ENCODE results near the gene PLXNB3.
"Not testable (repeated sequence)": the region's sequence is repeated elsewhere in the genome, so short reads cannot be mapped to it uniquely, and the experiment has no call there.

DNA sequence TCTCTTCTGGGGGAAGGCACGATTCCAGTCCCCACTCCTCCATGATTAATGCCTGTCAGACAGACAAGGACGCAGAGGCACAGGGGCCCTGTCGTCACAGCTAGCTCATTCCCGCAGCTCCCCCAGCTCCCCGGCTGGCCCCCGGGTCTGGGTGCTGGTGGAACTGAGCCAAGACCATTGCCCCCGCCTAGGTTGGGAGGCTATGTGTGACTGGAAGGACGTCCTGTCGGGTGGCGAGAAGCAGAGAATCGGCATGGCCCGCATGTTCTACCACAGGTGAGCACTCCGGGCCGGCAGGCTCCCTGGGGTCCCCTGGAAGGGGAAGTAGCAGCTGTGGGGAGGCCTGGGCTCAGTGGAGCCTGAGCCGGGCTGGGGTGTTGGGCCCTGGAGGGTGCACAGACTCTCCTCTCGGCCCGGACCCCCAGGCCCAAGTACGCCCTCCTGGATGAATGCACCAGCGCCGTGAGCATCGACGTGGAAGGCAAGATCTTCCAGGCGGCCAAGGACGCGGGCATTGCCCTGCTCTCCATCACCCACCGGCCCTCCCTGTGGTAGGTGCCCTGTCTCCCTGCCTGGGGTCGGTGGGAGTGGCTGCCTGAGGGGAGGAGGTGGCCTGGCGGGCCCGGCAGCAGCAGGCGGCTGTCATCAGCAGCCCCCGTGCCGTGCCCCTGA, 21.1 kb upstream of the PLXNB3 start:
- TF ChIP-seq, protein P1, sequence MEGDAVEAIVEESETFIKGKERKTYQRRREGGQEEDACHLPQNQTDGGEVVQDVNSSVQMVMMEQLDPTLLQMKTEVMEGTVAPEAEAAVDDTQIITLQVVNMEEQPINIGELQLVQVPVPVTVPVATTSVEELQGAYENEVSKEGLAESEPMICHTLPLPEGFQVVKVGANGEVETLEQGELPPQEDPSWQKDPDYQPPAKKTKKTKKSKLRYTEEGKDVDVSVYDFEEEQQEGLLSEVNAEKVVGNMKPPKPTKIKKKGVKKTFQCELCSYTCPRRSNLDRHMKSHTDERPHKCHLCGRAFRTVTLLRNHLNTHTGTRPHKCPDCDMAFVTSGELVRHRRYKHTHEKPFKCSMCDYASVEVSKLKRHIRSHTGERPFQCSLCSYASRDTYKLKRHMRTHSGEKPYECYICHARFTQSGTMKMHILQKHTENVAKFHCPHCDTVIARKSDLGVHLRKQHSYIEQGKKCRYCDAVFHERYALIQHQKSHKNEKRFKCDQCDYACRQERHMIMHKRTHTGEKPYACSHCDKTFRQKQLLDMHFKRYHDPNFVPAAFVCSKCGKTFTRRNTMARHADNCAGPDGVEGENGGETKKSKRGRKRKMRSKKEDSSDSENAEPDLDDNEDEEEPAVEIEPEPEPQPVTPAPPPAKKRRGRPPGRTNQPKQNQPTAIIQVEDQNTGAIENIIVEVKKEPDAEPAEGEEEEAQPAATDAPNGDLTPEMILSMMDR (IDR thresholded peaks at IDR 0.05) = not testable (repeated sequence)
- TF ChIP-seq ZFX (IDR thresholded peaks at IDR 0.05; ENCODE audit: borderline replicate concordance) = not testable (repeated sequence)

Measured in 22Rv1 (cell line).